ENCODE measurements around the gene CARMIL3.

The CARMIL3 gene

GRCh38 chr14:24117179-24117578, 65.4 kb downstream of the CARMIL3 start:
- no peak for TF ChIP-seq CTCF (conservative IDR thresholded peaks at IDR 0.05)
- no peak overlapping the region for H3K27ac ChIP-seq

Data from VCaP (cell line).